ENCODE measurements around the gene MYO5A. TPM values are rescaled to one million over a fixed set of nuclear protein-coding genes. Genes with fewer than 3 reads are reported as not detected.
"Not testable (repeated sequence)": the region's sequence is repeated elsewhere in the genome, so short reads cannot be mapped to it uniquely, and the experiment has no call there.

Gene MYO5A
- total RNA-seq, 6 donors from 2014 or later, result 24.8 to 76.5 (median 35.5) TPM

DNA sequence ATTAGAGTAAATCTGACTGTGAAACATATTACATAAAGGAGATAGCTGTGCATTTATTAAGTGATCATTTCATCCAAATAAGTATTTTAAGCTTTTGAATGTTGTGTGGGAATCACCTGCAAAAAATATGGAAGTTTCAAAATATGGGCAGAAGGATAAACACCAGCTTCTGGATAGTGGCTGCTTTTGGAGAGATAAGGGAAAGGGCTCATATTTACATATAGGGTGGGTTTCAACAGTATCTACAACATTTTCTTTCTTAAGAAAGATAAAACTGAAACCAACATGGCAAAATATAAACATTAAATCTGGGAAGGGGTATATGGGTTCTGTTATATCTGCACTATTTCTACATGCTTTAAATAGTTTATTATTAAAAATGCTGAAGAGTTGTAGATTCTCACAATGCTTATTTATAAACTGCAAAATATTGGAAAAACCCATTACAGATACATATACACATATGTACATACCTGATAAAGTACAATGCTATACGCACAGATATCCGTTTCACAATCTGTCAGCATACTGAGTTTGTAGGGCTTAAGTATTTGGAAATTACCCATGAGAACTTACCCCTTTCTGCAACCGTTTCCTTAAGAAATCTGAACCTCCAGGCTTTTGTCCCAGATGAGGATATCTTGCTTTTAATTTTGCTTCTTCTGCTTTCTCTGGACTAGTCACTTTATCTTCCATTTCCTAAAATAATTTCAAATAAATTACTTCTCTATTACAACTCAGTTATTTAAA, 28.0 kb upstream of the MYO5A start:
- ATAC-seq (ENCODE audit: low FRiP score in 2 of 2), result no peak
- Histone ChIP-seq H3K4me3 (no peak overlapping the region), H3K36me3 (peaks cover 0 to 35% (median 3%) of the 10 kb centered on the region in 4 donors), H3K4me1 (peaks cover 12 to 39% (median 26%) of the 10 kb centered on the region in 4 donors), H3K27ac (no peak overlapping the region), H3K27me3 (no peaks in the 10 kb centered on the region), H3K9me3 (no peaks in the 10 kb centered on the region)
- 68 to 76% methylated on average over 3 of the region's 3 CpGs for WGBS, 2 donors
- DNase-seq, result no peak
- TF ChIP-seq, protein P1, sequence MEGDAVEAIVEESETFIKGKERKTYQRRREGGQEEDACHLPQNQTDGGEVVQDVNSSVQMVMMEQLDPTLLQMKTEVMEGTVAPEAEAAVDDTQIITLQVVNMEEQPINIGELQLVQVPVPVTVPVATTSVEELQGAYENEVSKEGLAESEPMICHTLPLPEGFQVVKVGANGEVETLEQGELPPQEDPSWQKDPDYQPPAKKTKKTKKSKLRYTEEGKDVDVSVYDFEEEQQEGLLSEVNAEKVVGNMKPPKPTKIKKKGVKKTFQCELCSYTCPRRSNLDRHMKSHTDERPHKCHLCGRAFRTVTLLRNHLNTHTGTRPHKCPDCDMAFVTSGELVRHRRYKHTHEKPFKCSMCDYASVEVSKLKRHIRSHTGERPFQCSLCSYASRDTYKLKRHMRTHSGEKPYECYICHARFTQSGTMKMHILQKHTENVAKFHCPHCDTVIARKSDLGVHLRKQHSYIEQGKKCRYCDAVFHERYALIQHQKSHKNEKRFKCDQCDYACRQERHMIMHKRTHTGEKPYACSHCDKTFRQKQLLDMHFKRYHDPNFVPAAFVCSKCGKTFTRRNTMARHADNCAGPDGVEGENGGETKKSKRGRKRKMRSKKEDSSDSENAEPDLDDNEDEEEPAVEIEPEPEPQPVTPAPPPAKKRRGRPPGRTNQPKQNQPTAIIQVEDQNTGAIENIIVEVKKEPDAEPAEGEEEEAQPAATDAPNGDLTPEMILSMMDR (IDR thresholded peaks at IDR 0.05), result no peak
- no peak for TF ChIP-seq POLR2AphosphoS5 (IDR thresholded peaks at IDR 0.05)
- TF ChIP-seq EP300 (IDR thresholded peaks at IDR 0.05), result no peak
- TF ChIP-seq POLR2A (IDR thresholded peaks at IDR 0.05), result no peak

DNA sequence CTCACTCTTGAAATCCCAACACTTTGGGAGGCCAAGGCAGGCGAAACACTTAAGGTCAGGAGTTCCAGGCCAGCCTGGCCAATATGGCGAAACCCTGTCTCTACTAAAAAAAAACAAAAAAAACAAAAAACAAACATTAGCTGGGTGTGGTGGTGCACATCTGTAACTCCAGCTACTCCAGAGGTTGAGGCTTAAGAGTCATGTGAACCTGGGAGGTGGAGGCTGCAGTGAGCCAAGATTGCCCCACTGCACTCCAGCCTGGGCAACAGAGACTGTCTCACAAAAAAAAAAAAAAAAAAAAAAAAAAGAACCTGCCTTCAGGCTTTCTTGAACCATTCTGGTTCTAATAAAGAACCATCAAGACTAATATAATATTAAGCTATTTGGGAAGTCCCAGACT, 23.6 kb upstream of the MYO5A start:
- Histone ChIP-seq H3K27ac (peak overlapping the region in 3 of 4 donors; percentile 19 to 58 (median 36)), H3K36me3 (peaks cover 0 to 79% (median 17%) of the 10 kb centered on the region in 4 donors), H3K4me3 (no peak overlapping the region), H3K9me3 (no peaks in the 10 kb centered on the region), H3K4me1 (peaks cover 0 to 6% (median 3%) of the 10 kb centered on the region in 4 donors), H3K27me3 (no peaks in the 10 kb centered on the region)
- DNase-seq, result no peak
- 74 to 76% methylated on average over 2 of the region's 2 CpGs for WGBS, 2 donors
- no peak for TF ChIP-seq POLR2AphosphoS5 (IDR thresholded peaks at IDR 0.05)
- no peak for TF ChIP-seq EP300 (IDR thresholded peaks at IDR 0.05)
- TF ChIP-seq, protein P1 (IDR thresholded peaks at IDR 0.05), result no peak
- TF ChIP-seq POLR2A (IDR thresholded peaks at IDR 0.05), result no peak
- peak in 1 of 2 donors; percentile 34 for ATAC-seq (ENCODE audit: low FRiP score in 2 of 2)

DNA sequence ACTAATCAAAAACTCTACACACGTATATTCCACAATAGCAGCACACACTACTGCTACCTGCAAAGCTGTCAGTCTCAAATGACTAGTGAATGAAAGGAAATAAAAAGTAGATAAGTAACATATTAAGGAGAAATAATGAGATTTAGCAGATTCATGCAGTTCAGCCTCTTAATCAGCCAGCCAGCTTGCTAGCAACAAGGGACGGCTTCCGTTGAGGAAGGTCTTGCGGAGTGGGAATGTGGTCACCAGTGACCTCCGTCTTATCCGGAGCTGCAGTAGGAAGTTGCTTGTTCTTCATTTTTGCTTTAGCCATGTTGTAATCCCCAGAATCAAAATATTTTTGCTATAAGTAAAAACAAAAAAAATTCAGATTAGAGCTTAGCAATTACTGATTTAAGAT, 23.1 kb upstream of the MYO5A start:
- H3K9me3 ChIP-seq, result no peaks in the 10 kb centered on the region
- H3K27me3 ChIP-seq, result no peaks in the 10 kb centered on the region
- H3K4me1 ChIP-seq, result peaks cover 0 to 5% (median under 1%) of the 10 kb centered on the region in 4 donors
- 65 to 83% methylated on average over 6 of the region's 6 CpGs for WGBS, 2 donors
- DNase-seq (peak in 1 of 2 donors; percentile 75), ATAC-seq (ENCODE audit: low FRiP score in 2 of 2) (peak; percentile 73 to 87)
- peak overlapping the region in 2 of 4 donors; percentile 36 to 58 for H3K27ac ChIP-seq
- TF ChIP-seq, protein P1 (IDR thresholded peaks at IDR 0.05), result no peak
- TF ChIP-seq EP300 (IDR thresholded peaks at IDR 0.05) (no peak), POLR2AphosphoS5 (IDR thresholded peaks at IDR 0.05) (no peak), POLR2A (IDR thresholded peaks at IDR 0.05) (no peak)
- no peak overlapping the region for H3K4me3 ChIP-seq
- H3K36me3 ChIP-seq, result peaks cover 0 to 81% (median 18%) of the 10 kb centered on the region in 4 donors

DNA sequence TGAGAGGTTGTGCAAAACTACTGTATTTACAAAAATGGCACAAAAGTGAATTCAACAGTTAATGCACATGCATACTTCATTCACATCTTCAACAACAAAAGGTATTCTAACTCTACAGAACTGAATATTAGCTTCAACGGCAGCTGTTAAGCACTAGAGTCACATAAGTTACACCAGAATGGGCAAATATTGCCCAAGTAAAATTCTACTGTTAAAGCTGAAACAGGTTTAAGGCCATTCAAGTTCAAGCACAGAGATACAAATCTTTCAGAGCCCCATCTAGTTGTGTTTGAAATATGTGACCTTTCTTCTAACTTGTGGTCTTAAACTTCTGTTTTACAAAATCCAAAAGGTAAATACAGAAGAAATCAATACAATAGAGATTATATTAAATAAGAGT, 22.5 kb upstream of the MYO5A start:
- not testable (repeated sequence) for ATAC-seq (ENCODE audit: low FRiP score in 2 of 2); H3K9me3 ChIP-seq; DNase-seq; H3K4me3 ChIP-seq; H3K27me3 ChIP-seq; H3K4me1 ChIP-seq
- peak overlapping the region in 1 of 4 donors; percentile 27 for H3K27ac ChIP-seq
- peaks cover 0 to 81% (median 21%) of the 10 kb centered on the region in 4 donors for H3K36me3 ChIP-seq
- WGBS, 2 donors, result 48 to 62% methylated on average over 1 of the region's 1 CpG

DNA sequence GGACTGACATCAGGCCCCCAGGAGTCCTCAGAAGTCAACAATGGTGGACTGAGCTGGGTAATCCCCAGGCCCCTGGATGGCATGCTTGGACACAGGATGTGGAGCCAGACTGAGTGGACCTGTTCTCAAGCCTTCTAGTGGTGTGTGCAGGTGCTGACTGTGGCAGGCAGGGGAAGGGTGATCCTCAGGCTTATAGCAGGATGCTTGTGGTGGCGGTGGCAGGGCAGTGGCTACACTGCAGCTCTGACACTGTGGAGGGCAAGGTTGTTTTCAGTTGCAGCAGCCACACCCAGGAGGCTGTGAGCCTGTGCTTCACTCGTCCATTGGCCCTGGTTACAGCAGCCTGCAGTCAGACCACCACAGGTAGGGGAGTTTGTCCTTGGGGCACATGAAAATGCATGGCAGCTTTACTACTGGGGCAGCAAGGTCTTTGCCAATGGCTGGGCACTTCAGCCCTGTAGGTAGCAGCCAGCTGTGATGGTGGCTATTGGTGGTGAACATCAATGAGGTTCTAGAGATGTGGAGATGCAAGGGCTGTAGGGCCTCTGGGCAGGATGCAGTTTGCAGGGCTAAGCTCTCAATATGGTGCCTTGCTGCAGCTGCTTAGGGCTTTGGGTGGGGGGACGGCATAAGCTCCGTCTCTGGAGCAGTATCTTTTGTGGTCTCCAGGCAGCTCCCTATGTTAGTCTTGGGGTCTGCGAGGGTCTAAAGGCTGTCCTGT, 17.5 kb upstream of the MYO5A start:
- peak in 1 of 2 donors; percentile 5 for TF ChIP-seq POLR2AphosphoS5 (IDR thresholded peaks at IDR 0.05)
- no peak for TF ChIP-seq POLR2A (IDR thresholded peaks at IDR 0.05)
- no peaks in the 10 kb centered on the region for H3K27me3 ChIP-seq
- DNase-seq, result no peak
- WGBS, 2 donors, result 94 to 100% methylated on average over 1 to 5 of the region's 5 CpGs
- H3K4me1 ChIP-seq, result no peaks in the 10 kb centered on the region
- H3K36me3 ChIP-seq, result peaks cover 0 to 57% (median 21%) of the 10 kb centered on the region in 4 donors
- H3K4me3 ChIP-seq, result no peak overlapping the region
- H3K9me3 ChIP-seq, result peaks cover 0 to 5% (median 0%) of the 10 kb centered on the region in 4 donors
- ATAC-seq (ENCODE audit: low FRiP score in 2 of 2), result no peak
- no peak overlapping the region for H3K27ac ChIP-seq
